Neuronal stem cell (in vitro differentiated cells): ENCODE measurements around the gene SPATA46.
"Not testable (repeated sequence)": the region's sequence is repeated elsewhere in the genome, so short reads cannot be mapped to it uniquely, and the experiment has no call there.

Experiments used
- DNase-seq: peaks from one replicate; pipeline ENCODE4 v3.0.0-alpha.2; 2013; ENCODE audit warnings: low spot score
- H2AFZ ChIP-seq: one replicate; pipeline ENCODE4 v1.6.1; 2013; ENCODE audit warnings: mild to moderate bottlenecking, low read length, inconsistent platforms
- H2AK5ac ChIP-seq: 2 replicates; pipeline ENCODE4 v1.6.1; 2013; ENCODE audit warnings: low read depth, mild to moderate bottlenecking, inconsistent platforms, low read length, moderate library complexity, mixed read lengths
- H2BK120ac ChIP-seq: 2 replicates; pipeline ENCODE4 v1.6.1; 2013; ENCODE audit warnings: low read depth, mild to moderate bottlenecking, inconsistent platforms, low read length, moderate library complexity, mixed read lengths
- H2BK12ac ChIP-seq: one replicate; pipeline ENCODE4 v1.6.1; 2013; ENCODE audit warnings: low read length, inconsistent platforms
- H2BK15ac ChIP-seq: 2 replicates; pipeline ENCODE4 v1.6.1; 2013; ENCODE audit warnings: mild to moderate bottlenecking, low read length, inconsistent platforms, mixed read lengths
- H2BK5ac ChIP-seq: one replicate; pipeline ENCODE4 v1.6.1; 2013; ENCODE audit warnings: inconsistent platforms, mild to moderate bottlenecking, low read length, moderate library complexity
- H3K14ac ChIP-seq: one replicate; pipeline ENCODE4 v1.6.1; 2013; ENCODE audit warnings: low read length, inconsistent platforms
- H3K18ac ChIP-seq: 2 replicates; pipeline ENCODE4 v1.6.1; 2013; ENCODE audit warnings: low read length, inconsistent platforms
- H3K23ac ChIP-seq: 2 replicates; pipeline ENCODE4 v1.6.1; 2013; ENCODE audit warnings: low read depth, mild to moderate bottlenecking, mixed read lengths, low read length, inconsistent platforms; ENCODE audit not compliant: poor library complexity
- H3K27ac ChIP-seq: replicated peaks from 3 replicates; pipeline ENCODE4 v1.5.1; 2013; ENCODE audit warnings: low read length, inconsistent platforms
- H3K27me3 ChIP-seq, 3 experiments: 2 replicates each; pipeline ENCODE4 v1.6.1; 2013; ENCODE audit warnings: low read length in 3 of 3, mild to moderate bottlenecking in 2 of 3, inconsistent platforms in 1 of 3, low read depth in 1 of 3, mixed read lengths in 1 of 3, moderate library complexity in 1 of 3; ENCODE audit not compliant: control insufficient read depth in 3 of 3, insufficient read depth in 3 of 3
- H3K36me3 ChIP-seq, 2 donors: replicated peaks in 1 of 2; 2 replicates each; pipeline ENCODE4 v1.6.1; 2013; ENCODE audit warnings: low read length in 2 of 2; ENCODE audit not compliant: control insufficient read depth in 2 of 2, insufficient read depth in 2 of 2
- H3K4ac ChIP-seq: 2 replicates; pipeline ENCODE4 v1.6.1; 2013; ENCODE audit warnings: inconsistent platforms, mild to moderate bottlenecking, low read length, moderate library complexity
- H3K4me1 ChIP-seq, 2 donors: 1 replicate in 1 of 2; 2 replicates in 1 of 2; pipeline ENCODE4 v1.6.1; 2013; ENCODE audit warnings: low read length in 2 of 2, low read depth in 1 of 2; ENCODE audit not compliant: control insufficient read depth in 2 of 2, insufficient read depth in 1 of 2
- H3K4me2 ChIP-seq: one replicate; pipeline ENCODE4 v1.6.1; 2013; ENCODE audit warnings: mild to moderate bottlenecking, low read length, inconsistent platforms; ENCODE audit not compliant: insufficient read depth, poor library complexity, severe bottlenecking
- H3K4me3 ChIP-seq, 2 donors: 2 replicates each; pipeline ENCODE4 v1.5.1; 2013; ENCODE audit warnings: low read length in 2 of 2, mild to moderate bottlenecking in 2 of 2, inconsistent platforms in 1 of 2, moderate library complexity in 1 of 2
- H3K79me1 ChIP-seq: one replicate; pipeline ENCODE4 v1.6.1; 2013; ENCODE audit warnings: low read depth, mild to moderate bottlenecking, inconsistent platforms, low read length, moderate library complexity
- H3K9ac ChIP-seq: one replicate; pipeline ENCODE4 v1.6.1; 2013; ENCODE audit warnings: mild to moderate bottlenecking, low read depth, low read length, inconsistent platforms; ENCODE audit not compliant: poor library complexity
- H3K9me3 ChIP-seq, 2 donors: replicated peaks in 1 of 2; 2 replicates each; pipeline versions ENCODE3 to v1.6.1; 2013; ENCODE audit warnings: low read length in 2 of 2, mild to moderate bottlenecking in 2 of 2, inconsistent platforms in 1 of 2, low read depth in 1 of 2, mixed read lengths in 1 of 2, moderate library complexity in 1 of 2; ENCODE audit not compliant: control insufficient read depth in 2 of 2, insufficient read depth in 1 of 2
- H4K8ac ChIP-seq: one replicate; pipeline ENCODE4 v1.6.1; 2013; ENCODE audit warnings: low read depth, mild to moderate bottlenecking, inconsistent platforms, low read length, moderate library complexity
- H4K91ac ChIP-seq: one replicate; pipeline ENCODE4 v1.6.1; 2013; ENCODE audit warnings: low read length, low read depth, mild to moderate bottlenecking, inconsistent platforms; ENCODE audit not compliant: poor library complexity
- WGBS, 2 donors: extraction: QIAGEN DNeasy Blood & Tissue Kit; methylation state at CpG; one replicate each; pipeline ENCODE4 v1.1.7; 2013; ENCODE audit warnings: missing lambda C conversion rate in 2 of 2, mixed read lengths in 1 of 2; ENCODE audit not compliant: insufficient read length in 2 of 2, insufficient replicate concordance in 1 of 2; ENCODE audit errors: extremely low coverage in 2 of 2; 5-methylcytosine and 5-hydroxymethylcytosine counted together

SPATA46 gene

DNA sequence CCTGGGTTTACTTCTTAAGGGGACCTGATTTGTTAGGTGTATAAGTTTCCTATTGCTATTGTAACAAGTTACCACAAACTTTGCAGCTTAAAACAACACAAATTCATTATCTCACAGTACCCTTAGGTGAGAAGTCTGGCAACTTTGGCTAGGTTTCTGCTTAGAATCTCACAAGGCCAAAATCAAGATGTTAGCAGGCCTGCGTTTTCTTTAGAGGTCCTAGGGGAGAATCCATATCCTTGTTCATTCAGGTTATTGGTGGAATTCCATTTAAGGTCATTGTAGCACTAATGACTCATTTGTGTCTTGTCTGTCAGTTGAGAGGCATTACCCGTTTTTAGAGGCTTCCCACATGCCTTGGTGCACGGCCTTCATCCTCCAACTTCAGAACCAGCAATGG, 43.5 kb upstream of the SPATA46 start:
- Histone ChIP-seq H3K4ac (no peak overlapping the region), H2AK5ac (no peak overlapping the region), H3K9me3 (no peaks in the 10 kb centered on the region), H3K27ac (no peak overlapping the region), H3K18ac (no peak overlapping the region), H3K36me3 (no peaks in the 10 kb centered on the region), H3K14ac (no peak overlapping the region), H2BK120ac (no peak overlapping the region), H3K23ac (no peak overlapping the region), H2BK15ac (no peak overlapping the region), H2AFZ (no peak overlapping the region), H3K27me3 (peaks cover 0 to 8% (median 0%) of the 10 kb centered on the region in 3 experiments), H3K4me2 (no peak overlapping the region), H4K8ac (no peak overlapping the region), H4K91ac (no peak overlapping the region), H3K4me1 (no peaks in the 10 kb centered on the region), H2BK12ac (no peak overlapping the region), H3K79me1 (no peaks in the 10 kb centered on the region), H3K9ac (no peak overlapping the region), H2BK5ac (no peak overlapping the region), H3K4me3 (no peak overlapping the region)
- WGBS, 2 donors, result no CpG with 5 or more reads among the region's 3 CpGs
- no peak for DNase-seq

DNA sequence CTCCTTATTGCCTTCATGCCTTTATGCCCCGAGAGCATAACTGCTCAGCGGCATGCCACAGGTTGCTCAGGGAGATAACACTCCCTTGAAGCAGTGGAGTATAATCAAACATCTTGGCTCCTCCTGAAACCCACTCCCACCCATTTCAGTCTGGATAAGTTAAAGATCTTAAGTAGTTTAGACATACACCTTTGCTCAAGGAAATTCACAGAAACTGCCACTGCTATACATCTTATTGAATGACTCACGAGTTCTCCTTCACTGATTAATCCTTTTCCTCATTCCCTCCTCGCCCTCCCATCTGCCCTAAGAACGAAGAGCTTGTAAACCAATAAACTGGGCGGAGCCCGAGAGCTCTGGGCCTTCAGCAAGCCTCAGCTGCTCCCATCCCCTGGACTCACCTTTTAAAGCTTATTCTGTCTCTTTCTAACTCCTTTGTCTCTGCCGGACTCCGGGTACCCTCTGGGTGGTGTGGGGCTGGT, 42.8 kb upstream of the SPATA46 start:
- H3K4me3 ChIP-seq, H3K23ac ChIP-seq, H2AFZ ChIP-seq, H4K91ac ChIP-seq, H3K18ac ChIP-seq, H3K79me1 ChIP-seq, H3K14ac ChIP-seq, H3K27me3 ChIP-seq, H3K9me3 ChIP-seq, H2BK12ac ChIP-seq, H2BK120ac ChIP-seq, H2BK5ac ChIP-seq, H3K27ac ChIP-seq, H3K36me3 ChIP-seq, H4K8ac ChIP-seq, DNase-seq, H3K4me1 ChIP-seq, H2AK5ac ChIP-seq, H3K9ac ChIP-seq, H2BK15ac ChIP-seq, H3K4ac ChIP-seq, H3K4me2 ChIP-seq: not testable (repeated sequence)
- no CpG with 5 or more reads among the region's 9 CpGs for WGBS, 2 donors

GRCh38 chr1:162418584-162418983, 41.9 kb upstream of the SPATA46 start:
- H4K8ac ChIP-seq, H2BK5ac ChIP-seq, H3K4me3 ChIP-seq, H3K27ac ChIP-seq, H3K27me3 ChIP-seq, H3K9ac ChIP-seq, H3K18ac ChIP-seq, H3K4ac ChIP-seq, H2AFZ ChIP-seq, H2AK5ac ChIP-seq, H2BK15ac ChIP-seq, H3K14ac ChIP-seq, H3K9me3 ChIP-seq, H2BK120ac ChIP-seq, DNase-seq, H2BK12ac ChIP-seq, H3K4me2 ChIP-seq, H3K36me3 ChIP-seq, H3K23ac ChIP-seq, H3K79me1 ChIP-seq, H4K91ac ChIP-seq, H3K4me1 ChIP-seq: not testable (repeated sequence)
- no CpG with 5 or more reads among the region's 7 CpGs for WGBS, 2 donors

DNA sequence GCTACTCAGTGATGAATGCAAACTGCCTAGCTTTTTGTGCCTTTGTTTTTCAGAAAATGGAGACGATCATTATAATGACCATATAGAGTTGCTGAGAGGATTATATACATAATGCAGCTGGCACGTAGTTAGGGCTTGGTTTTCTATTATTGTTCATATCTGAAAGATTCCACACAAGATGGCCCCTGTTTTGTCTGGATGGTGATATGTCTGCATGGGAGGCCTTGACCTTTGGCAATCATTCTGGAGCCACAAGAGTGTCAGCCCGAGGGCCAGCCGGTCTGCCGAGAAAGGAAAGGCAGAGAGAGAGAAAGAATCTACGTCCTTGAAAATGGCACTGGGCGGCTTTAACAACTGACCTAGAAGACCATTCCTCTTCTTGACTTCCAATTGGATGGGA, 41.0 kb upstream of the SPATA46 start:
- Histone ChIP-seq H3K4me2 (no peak overlapping the region), H4K91ac (no peak overlapping the region), H3K9me3 (no peaks in the 10 kb centered on the region), H3K79me1 (no peaks in the 10 kb centered on the region), H3K18ac (no peak overlapping the region), H2BK12ac (no peak overlapping the region), H4K8ac (no peak overlapping the region), H2BK15ac (no peak overlapping the region), H3K9ac (no peak overlapping the region), H3K27me3 (peaks cover 0 to 8% (median 0%) of the 10 kb centered on the region in 3 experiments), H2BK5ac (no peak overlapping the region), H3K4me3 (no peak overlapping the region), H3K4me1 (no peaks in the 10 kb centered on the region), H2BK120ac (no peak overlapping the region), H3K4ac (no peak overlapping the region), H3K36me3 (no peaks in the 10 kb centered on the region), H2AK5ac (no peak overlapping the region), H3K14ac (no peak overlapping the region), H2AFZ (no peak overlapping the region), H3K23ac (no peak overlapping the region), H3K27ac (no peak overlapping the region)
- WGBS, 2 donors, result no CpG with 5 or more reads among the region's 7 CpGs
- no peak for DNase-seq
